K562 (cell line): Measurements from ENCODE around the gene PGA3. TPM values are rescaled to one million over a fixed set of nuclear protein-coding genes. Genes with fewer than 3 reads are reported as not detected.
A peak's percentile ranks its signal among the peaks of the same experiment; 100 is the strongest.

Source experiments
- GATAD2B ChIP-seq: fragments of 450-650 bp; IDR thresholded peaks from 2 replicates; pipeline ENCODE4 v1.6.1; 2017; ENCODE audit warnings: mild to moderate bottlenecking, borderline replicate concordance
- HES1 ChIP-seq: fragments of 450-650 bp; IDR thresholded peaks from 2 replicates; pipeline ENCODE4 v1.6.1; 2016; ENCODE audit warnings: low read depth, mild to moderate bottlenecking, moderate library complexity
- MEF2D ChIP-seq: conservative IDR thresholded peaks from 2 replicates; pipeline ENCODE4 v1.6.1; 2016; ENCODE audit warnings: low read depth, missing genetic modification characterization, missing compliant biosample characterization
- NCOA2 ChIP-seq, 2 experiments: fragments of 450-650 bp; IDR thresholded peaks; 2 replicates each; pipeline ENCODE4 v1.6.1; 2018; ENCODE audit warnings: mild to moderate bottlenecking in 2 of 2, moderate library complexity in 1 of 2; ENCODE audit not compliant: partially characterized antibody in 2 of 2
- NFIX ChIP-seq: fragments of 250-450 bp; sonication (Bioruptor Pico); IDR thresholded peaks from 2 replicates; pipeline ENCODE4 v1.4.0; 2020; ENCODE audit warnings: low read depth, mild to moderate bottlenecking, moderate library complexity
- RBM14 ChIP-seq: fragments of 200-400 bp; formaldehyde crosslinking; IDR thresholded peaks from 2 replicates; pipeline ENCODE4 v1.6.1; 2018; ENCODE audit warnings: low read depth, mild to moderate bottlenecking, low read length, moderate library complexity, borderline replicate concordance; ENCODE audit not compliant: insufficient read depth
- SIN3B ChIP-seq: fragments of 450-650 bp; IDR thresholded peaks from 2 replicates; pipeline ENCODE4 v1.6.1; 2017; ENCODE audit warnings: low read depth, mild to moderate bottlenecking, moderate library complexity
- ZNF165 ChIP-seq: fragments of 250-450 bp; sonication (Bioruptor Pico); IDR thresholded peaks from 2 replicates; pipeline ENCODE4 v1.4.0; 2020; ENCODE audit warnings: borderline replicate concordance
- ZNF280B ChIP-seq: fragments of 250-450 bp; sonication (Bioruptor Pico); IDR thresholded peaks from 2 replicates; pipeline ENCODE4 v1.5.1; 2021; ENCODE audit warnings: mild to moderate bottlenecking
- ZNF324 ChIP-seq: fragments of 250-450 bp; sonication (Bioruptor Pico); IDR thresholded peaks from 2 replicates; pipeline ENCODE4 v1.4.0; 2020; ENCODE audit warnings: mild to moderate bottlenecking
- ZNF79 ChIP-seq: fragments of 250-450 bp; sonication (Bioruptor Pico); IDR thresholded peaks from 2 replicates; pipeline ENCODE4 v1.4.0; 2020; ENCODE audit warnings: low read depth, mild to moderate bottlenecking, moderate library complexity
- polyA plus RNA-seq, 8 experiments: library from polyadenylated mRNA; depleted of rRNA in 4 of 8; stranded (reverse) in 5 of 8; unstranded in 3 of 8; fragments of >200 nt; fragmentation: Nextera tagmentation in 2 of 8; fragmentation: Illumina TruSeq in 1 of 8; extraction: Ambion mirVana in 2 of 8; extraction: Trizol in 1 of 8; gene quantifications; 2 replicates each; pipeline versions ENCODE4 v1.2.1 to v1.2.3, GENCODE V29; 2011 to 2014; ENCODE audit warnings: inconsistent platforms in 1 of 8, missing spikeins in 1 of 8
- total RNA-seq, 7 experiments: library from RNA; depleted of rRNA in 6 of 7; stranded (reverse); fragments of >200 nt in 6 of 7; fragmentation: Illumina TruSeq in 2 of 7; extraction: Trizol in 2 of 7; gene quantifications; 2 replicates each; pipeline versions ENCODE4 v1.2.1 to v1.2.3, GENCODE V29; 2011 to 2021; ENCODE audit warnings: low replicate concordance in 1 of 7
- TF ChIP-seq, protein P1 (sequence below): fragments of 450-650 bp; IDR thresholded peaks from 2 replicates; pipeline ENCODE4 v1.6.1; 2016; ENCODE audit warnings: borderline replicate concordance
- TF ChIP-seq, protein P2 (sequence below): fragments of 450-650 bp; IDR thresholded peaks from 2 replicates; pipeline ENCODE4 v1.6.1; 2017; ENCODE audit warnings: antibody characterized with exemption, mild to moderate bottlenecking
- TF ChIP-seq, protein P3 (sequence below): sonication (generic); formaldehyde crosslinking; IDR thresholded peaks from 2 replicates; pipeline ENCODE4 v1.8.1; 2023; ENCODE audit warnings: mild to moderate bottlenecking, missing genetic modification reagents

Gene PGA3
- total and polyA plus RNA-seq, 9 of the 15 experiments (the other 6 are each of a cell fraction or from before 2014, with no cell fraction given), result 0.15 to 0.18 (median 0.18) TPM; not detected in 6

DNA sequence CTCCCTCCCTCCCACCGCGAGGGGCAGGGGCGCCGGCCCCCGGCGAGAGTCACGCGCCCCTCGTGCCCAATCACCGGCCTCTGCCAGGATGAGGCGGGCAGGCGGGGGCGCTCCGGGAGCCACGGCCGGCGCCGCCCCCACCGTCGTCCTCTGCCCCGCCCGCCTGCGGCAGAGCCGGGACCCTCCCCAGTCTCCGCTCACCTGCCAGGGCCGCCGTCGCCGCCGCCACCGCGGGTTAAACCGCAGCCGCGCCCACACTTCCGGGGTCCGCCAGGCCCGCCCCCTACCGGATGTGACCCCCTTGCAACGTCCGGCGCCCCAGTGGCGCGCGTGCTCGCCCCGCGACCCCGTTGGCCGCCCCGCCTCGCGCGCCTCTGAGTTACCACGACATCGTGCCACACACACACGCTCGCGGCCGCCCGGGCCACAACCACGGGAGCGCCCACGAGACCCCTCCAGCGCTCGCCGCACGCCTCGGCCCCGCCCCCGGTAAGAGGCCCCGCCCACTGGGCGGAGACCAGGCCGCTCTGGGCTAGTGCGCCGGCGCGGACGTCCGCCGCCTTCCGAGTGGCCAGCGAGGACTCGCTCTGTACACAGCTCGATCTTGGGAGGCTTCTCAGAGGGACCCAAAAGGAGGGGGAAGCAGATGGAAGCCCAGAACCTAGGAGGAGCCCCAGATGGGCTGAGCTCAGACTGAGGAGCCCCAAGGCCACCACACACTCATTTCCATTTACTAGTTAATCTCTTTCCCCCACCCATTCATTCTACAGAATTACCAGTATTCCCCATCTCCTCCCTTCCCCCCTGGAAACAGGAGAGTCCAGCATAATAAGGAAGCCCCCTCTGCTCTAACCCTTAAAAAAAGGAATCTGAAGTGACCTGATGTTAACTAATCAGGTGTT lies 41.9 kb upstream of the PGA3 start, which contains the start of gene VPS37C (continued):
- TF ChIP-seq ZNF280B (CRISPR knock-in tag), result no peak
- no peak for TF ChIP-seq RBM14
- TF ChIP-seq, protein P1, sequence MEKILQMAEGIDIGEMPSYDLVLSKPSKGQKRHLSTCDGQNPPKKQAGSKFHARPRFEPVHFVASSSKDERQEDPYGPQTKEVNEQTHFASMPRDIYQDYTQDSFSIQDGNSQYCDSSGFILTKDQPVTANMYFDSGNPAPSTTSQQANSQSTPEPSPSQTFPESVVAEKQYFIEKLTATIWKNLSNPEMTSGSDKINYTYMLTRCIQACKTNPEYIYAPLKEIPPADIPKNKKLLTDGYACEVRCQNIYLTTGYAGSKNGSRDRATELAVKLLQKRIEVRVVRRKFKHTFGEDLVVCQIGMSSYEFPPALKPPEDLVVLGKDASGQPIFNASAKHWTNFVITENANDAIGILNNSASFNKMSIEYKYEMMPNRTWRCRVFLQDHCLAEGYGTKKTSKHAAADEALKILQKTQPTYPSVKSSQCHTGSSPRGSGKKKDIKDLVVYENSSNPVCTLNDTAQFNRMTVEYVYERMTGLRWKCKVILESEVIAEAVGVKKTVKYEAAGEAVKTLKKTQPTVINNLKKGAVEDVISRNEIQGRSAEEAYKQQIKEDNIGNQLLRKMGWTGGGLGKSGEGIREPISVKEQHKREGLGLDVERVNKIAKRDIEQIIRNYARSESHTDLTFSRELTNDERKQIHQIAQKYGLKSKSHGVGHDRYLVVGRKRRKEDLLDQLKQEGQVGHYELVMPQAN, result no peak
- TF ChIP-seq, protein P2, sequence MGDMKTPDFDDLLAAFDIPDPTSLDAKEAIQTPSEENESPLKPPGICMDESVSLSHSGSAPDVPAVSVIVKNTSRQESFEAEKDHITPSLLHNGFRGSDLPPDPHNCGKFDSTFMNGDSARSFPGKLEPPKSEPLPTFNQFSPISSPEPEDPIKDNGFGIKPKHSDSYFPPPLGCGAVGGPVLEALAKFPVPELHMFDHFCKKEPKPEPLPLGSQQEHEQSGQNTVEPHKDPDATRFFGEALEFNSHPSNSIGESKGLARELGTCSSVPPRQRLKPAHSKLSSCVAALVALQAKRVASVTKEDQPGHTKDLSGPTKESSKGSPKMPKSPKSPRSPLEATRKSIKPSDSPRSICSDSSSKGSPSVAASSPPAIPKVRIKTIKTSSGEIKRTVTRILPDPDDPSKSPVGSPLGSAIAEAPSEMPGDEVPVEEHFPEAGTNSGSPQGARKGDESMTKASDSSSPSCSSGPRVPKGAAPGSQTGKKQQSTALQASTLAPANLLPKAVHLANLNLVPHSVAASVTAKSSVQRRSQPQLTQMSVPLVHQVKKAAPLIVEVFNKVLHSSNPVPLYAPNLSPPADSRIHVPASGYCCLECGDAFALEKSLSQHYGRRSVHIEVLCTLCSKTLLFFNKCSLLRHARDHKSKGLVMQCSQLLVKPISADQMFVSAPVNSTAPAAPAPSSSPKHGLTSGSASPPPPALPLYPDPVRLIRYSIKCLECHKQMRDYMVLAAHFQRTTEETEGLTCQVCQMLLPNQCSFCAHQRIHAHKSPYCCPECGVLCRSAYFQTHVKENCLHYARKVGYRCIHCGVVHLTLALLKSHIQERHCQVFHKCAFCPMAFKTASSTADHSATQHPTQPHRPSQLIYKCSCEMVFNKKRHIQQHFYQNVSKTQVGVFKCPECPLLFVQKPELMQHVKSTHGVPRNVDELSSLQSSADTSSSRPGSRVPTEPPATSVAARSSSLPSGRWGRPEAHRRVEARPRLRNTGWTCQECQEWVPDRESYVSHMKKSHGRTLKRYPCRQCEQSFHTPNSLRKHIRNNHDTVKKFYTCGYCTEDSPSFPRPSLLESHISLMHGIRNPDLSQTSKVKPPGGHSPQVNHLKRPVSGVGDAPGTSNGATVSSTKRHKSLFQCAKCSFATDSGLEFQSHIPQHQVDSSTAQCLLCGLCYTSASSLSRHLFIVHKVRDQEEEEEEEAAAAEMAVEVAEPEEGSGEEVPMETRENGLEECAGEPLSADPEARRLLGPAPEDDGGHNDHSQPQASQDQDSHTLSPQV, result 0 out of 2 replicates have a peak, but pooled peaks have one; percentile 25
- TF ChIP-seq NCOA2 (IDR thresholded peaks at IDR 0.05; ENCODE audit: partially characterized antibody in 2 of 2), result no peak
- peak; percentile 90 for TF ChIP-seq GATAD2B
- no peak for TF ChIP-seq HES1
- TF ChIP-seq ZNF165 (CRISPR knock-in tag), result no peak
- peak; percentile 70 for TF ChIP-seq SIN3B
- no peak for TF ChIP-seq ZNF324 (CRISPR knock-in tag)
- TF ChIP-seq, protein P3, sequence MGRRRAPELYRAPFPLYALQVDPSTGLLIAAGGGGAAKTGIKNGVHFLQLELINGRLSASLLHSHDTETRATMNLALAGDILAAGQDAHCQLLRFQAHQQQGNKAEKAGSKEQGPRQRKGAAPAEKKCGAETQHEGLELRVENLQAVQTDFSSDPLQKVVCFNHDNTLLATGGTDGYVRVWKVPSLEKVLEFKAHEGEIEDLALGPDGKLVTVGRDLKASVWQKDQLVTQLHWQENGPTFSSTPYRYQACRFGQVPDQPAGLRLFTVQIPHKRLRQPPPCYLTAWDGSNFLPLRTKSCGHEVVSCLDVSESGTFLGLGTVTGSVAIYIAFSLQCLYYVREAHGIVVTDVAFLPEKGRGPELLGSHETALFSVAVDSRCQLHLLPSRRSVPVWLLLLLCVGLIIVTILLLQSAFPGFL (CRISPR knock-in tag), result no peak
- no peak for TF ChIP-seq NFIX (CRISPR knock-in tag)
- TF ChIP-seq MEF2D (tag), result no peak
- no peak for TF ChIP-seq ZNF79 (CRISPR knock-in tag)
